ENCODE results near the gene BOD1L2. TPM values are rescaled to one million over a fixed set of nuclear protein-coding genes. Genes with fewer than 3 reads are reported as not detected.

The BOD1L2 gene
- total and polyA plus RNA-seq, 2 of the 13 experiments (the other 11 are each of a cell fraction or from before 2014, with no cell fraction given): not detected

DNA sequence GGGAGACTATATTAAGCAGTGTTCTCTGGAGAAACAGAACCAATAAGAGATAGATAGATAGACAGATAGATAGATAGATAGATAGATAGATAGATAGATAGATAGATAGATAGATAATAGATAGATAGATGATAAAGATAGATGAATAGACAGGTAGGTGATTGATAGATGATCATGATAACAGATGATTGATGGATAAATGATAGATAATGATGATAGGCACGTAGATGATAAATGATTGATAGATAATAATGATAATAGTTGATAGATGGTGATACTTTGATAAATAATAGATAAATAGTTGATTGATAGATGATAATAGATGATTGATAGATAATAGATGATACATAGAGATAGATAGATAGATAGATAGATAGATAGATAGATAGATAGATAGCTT, 48.5 kb downstream of the BOD1L2 start:
- Histone ChIP-seq H4K20me1 (ENCODE audit: insufficient read depth, low read length) (no peaks in the 10 kb centered on the region), H3K4me2 (ENCODE audit: low read depth, low read length) (no peak overlapping the region), H3K4me3 (replicated peaks in 1 of 3; ENCODE audit: insufficient read depth in 1 of 3, low read depth in 2 of 3, low read length in 3 of 3) (no peak overlapping the region), H3K9me3 (ENCODE audit: low read length) (no peaks in the 10 kb centered on the region), H3K36me3 (replicated peaks in 1 of 2; ENCODE audit: control insufficient read depth in 1 of 2, insufficient read depth in 2 of 2, low read length in 2 of 2) (no peaks in the 10 kb centered on the region), H3K4me1 (ENCODE audit: insufficient read depth, low read length) (no peaks in the 10 kb centered on the region), H3K27ac (ENCODE audit: extremely low read length, insufficient read depth, low read length) (no peak overlapping the region), H3K27me3 (ENCODE audit: control insufficient read depth in 1 of 2, insufficient read depth in 2 of 2, low read length in 2 of 2) (no peaks in the 10 kb centered on the region), H3K79me2 (ENCODE audit: insufficient read depth, low read length) (no peaks in the 10 kb centered on the region), H2AFZ (ENCODE audit: low read length) (no peak overlapping the region), H3K9ac (ENCODE audit: insufficient read depth, low read depth, low read length) (no peak overlapping the region)
- POLR2A ChIA-PET: no interaction called here
- BruUV-seq (replicated peaks): no TSS peak
- DNase-seq (ENCODE audit: low spot score): no peak
- intact Hi-C loops (cut with micrococcal nuclease; ENCODE audit: unreplicated experiment): no loop called here
- ATAC-seq: no peak
- CTCF ChIA-PET (ENCODE audit: low intra/inter-chr PET ratio, low total read pairs): no interaction called here
- no peak for TF ChIP-seq ZNF772 (CRISPR knock-in tag; IDR thresholded peaks at IDR 0.05)
- TF ChIP-seq, protein P1, sequence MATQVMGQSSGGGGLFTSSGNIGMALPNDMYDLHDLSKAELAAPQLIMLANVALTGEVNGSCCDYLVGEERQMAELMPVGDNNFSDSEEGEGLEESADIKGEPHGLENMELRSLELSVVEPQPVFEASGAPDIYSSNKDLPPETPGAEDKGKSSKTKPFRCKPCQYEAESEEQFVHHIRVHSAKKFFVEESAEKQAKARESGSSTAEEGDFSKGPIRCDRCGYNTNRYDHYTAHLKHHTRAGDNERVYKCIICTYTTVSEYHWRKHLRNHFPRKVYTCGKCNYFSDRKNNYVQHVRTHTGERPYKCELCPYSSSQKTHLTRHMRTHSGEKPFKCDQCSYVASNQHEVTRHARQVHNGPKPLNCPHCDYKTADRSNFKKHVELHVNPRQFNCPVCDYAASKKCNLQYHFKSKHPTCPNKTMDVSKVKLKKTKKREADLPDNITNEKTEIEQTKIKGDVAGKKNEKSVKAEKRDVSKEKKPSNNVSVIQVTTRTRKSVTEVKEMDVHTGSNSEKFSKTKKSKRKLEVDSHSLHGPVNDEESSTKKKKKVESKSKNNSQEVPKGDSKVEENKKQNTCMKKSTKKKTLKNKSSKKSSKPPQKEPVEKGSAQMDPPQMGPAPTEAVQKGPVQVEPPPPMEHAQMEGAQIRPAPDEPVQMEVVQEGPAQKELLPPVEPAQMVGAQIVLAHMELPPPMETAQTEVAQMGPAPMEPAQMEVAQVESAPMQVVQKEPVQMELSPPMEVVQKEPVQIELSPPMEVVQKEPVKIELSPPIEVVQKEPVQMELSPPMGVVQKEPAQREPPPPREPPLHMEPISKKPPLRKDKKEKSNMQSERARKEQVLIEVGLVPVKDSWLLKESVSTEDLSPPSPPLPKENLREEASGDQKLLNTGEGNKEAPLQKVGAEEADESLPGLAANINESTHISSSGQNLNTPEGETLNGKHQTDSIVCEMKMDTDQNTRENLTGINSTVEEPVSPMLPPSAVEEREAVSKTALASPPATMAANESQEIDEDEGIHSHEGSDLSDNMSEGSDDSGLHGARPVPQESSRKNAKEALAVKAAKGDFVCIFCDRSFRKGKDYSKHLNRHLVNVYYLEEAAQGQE (IDR thresholded peaks at IDR 0.05; ENCODE audit: borderline replicate concordance in 1 of 2, low read depth in 1 of 2, low read length in 2 of 2): no peak
- no peak for TF ChIP-seq TOPORS (CRISPR knock-in tag; IDR thresholded peaks at IDR 0.05)
- TF ChIP-seq MYNN (CRISPR knock-in tag; IDR thresholded peaks at IDR 0.05; ENCODE audit: low read depth): no peak
- TF ChIP-seq ZBTB7A (CRISPR knock-in tag; IDR thresholded peaks at IDR 0.05): no peak
- no peak for TF ChIP-seq MIER3 (CRISPR knock-in tag; IDR thresholded peaks at IDR 0.05; ENCODE audit: borderline replicate concordance)
- TF ChIP-seq, protein P2, sequence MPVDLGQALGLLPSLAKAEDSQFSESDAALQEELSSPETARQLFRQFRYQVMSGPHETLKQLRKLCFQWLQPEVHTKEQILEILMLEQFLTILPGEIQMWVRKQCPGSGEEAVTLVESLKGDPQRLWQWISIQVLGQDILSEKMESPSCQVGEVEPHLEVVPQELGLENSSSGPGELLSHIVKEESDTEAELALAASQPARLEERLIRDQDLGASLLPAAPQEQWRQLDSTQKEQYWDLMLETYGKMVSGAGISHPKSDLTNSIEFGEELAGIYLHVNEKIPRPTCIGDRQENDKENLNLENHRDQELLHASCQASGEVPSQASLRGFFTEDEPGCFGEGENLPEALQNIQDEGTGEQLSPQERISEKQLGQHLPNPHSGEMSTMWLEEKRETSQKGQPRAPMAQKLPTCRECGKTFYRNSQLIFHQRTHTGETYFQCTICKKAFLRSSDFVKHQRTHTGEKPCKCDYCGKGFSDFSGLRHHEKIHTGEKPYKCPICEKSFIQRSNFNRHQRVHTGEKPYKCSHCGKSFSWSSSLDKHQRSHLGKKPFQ (CRISPR knock-in tag; IDR thresholded peaks at IDR 0.05; ENCODE audit: insufficient replicate concordance): no peak
- no peak for FAIRE-seq
- in situ Hi-C loops (cut with HindIII; ENCODE audit: extremely low pct_ligation_motif_present, low pct_unique_long_range_greater_than_20kb): no loop called here
- 0% methylated on average over 1 of the region's 1 CpG for whole genome bisulfite sequencing (ENCODE audit: low lambda C conversion rate)
